ENCODE measurements around the gene ZNF469. TPM values are rescaled to one million over a fixed set of nuclear protein-coding genes. Genes with fewer than 3 reads are reported as not detected.

ZNF469 gene
- total and polyA plus RNA-seq, 9 donors = 0.52 to 16.2 (median 5.5) TPM

- no peak for DNase-seq
- no peak overlapping the region for H3K4me3 ChIP-seq
- no peaks in the 10 kb centered on the region for H3K27me3 ChIP-seq
- WGBS, 3 donors = 86 to 88% (median 86%) methylated on average over 29 of the region's 29 CpGs
- H3K9me3 ChIP-seq = no peaks in the 10 kb centered on the region
- H3K36me3 ChIP-seq = no peaks in the 10 kb centered on the region
- no peaks in the 10 kb centered on the region for H3K4me1 ChIP-seq (ENCODE audit: insufficient read depth)
- intact Hi-C loops (cut with DNase I) = no loop called here
- no peak overlapping the region for H3K27ac ChIP-seq
- TF ChIP-seq POLR2A (IDR thresholded peaks at IDR 0.05) (no peak), EP300 (IDR thresholded peaks at IDR 0.05) (no peak), CTCF (IDR thresholded peaks at IDR 0.05) (no peak)
These were observed 47.7 kb upstream of the ZNF469 start for GRCh38 chr16:88334778-88335720.

- 87 to 94% (median 93%) methylated on average over 8 of the region's 8 CpGs for WGBS, 3 donors
These were observed 45.7 kb upstream of the ZNF469 start for GRCh38 chr16:88337021-88337420.

GRCh38 chr16:88337538-88337937 is 45.2 kb upstream of the ZNF469 start:
- TF ChIP-seq CTCF (IDR thresholded peaks at IDR 0.05) (no peak), EP300 (IDR thresholded peaks at IDR 0.05) (no peak), POLR2A (IDR thresholded peaks at IDR 0.05) (no peak)
- 90 to 95% (median 93%) methylated on average over 13 of the region's 13 CpGs for WGBS, 3 donors
- no peaks in the 10 kb centered on the region for H3K36me3 ChIP-seq
- intact Hi-C loops (cut with DNase I) = no loop called here
- H3K9me3 ChIP-seq = no peaks in the 10 kb centered on the region
- H3K4me1 ChIP-seq (ENCODE audit: insufficient read depth) = no peaks in the 10 kb centered on the region
- DNase-seq = no peak
- no peak overlapping the region for H3K4me3 ChIP-seq
- H3K27me3 ChIP-seq = no peaks in the 10 kb centered on the region
- no peak overlapping the region for H3K27ac ChIP-seq

More at GRCh38 chr16:88337021-88337420, 45.7 kb upstream of the ZNF469 start:
- intact Hi-C loops (cut with DNase I) = no loop called here
- TF ChIP-seq CTCF (IDR thresholded peaks at IDR 0.05) = no peak
- TF ChIP-seq POLR2A (IDR thresholded peaks at IDR 0.05) = no peak
- TF ChIP-seq EP300 (IDR thresholded peaks at IDR 0.05) = no peak
- DNase-seq = no peak
- no peak overlapping the region for H3K27ac ChIP-seq
- no peaks in the 10 kb centered on the region for H3K36me3 ChIP-seq
- H3K4me3 ChIP-seq = no peak overlapping the region
- H3K27me3 ChIP-seq = no peaks in the 10 kb centered on the region
- no peaks in the 10 kb centered on the region for H3K4me1 ChIP-seq (ENCODE audit: insufficient read depth)
- H3K9me3 ChIP-seq = no peaks in the 10 kb centered on the region

- Histone ChIP-seq H3K36me3 (no peaks in the 10 kb centered on the region), H3K4me1 (ENCODE audit: insufficient read depth) (no peaks in the 10 kb centered on the region), H3K9me3 (no peaks in the 10 kb centered on the region), H3K4me3 (no peak overlapping the region), H3K27me3 (no peaks in the 10 kb centered on the region), H3K27ac (no peak overlapping the region)
- WGBS, 3 donors = 84 to 88% (median 85%) methylated on average over 16 of the region's 16 CpGs
- TF ChIP-seq EP300 (IDR thresholded peaks at IDR 0.05) (no peak), POLR2A (IDR thresholded peaks at IDR 0.05) (no peak), CTCF (IDR thresholded peaks at IDR 0.05) (no peak)
- intact Hi-C loops (cut with DNase I) = no loop called here
- no peak for DNase-seq
These were observed 44.6 kb upstream of the ZNF469 start for GRCh38 chr16:88338111-88338510.
